ENCODE data around the gene RAB3B. TPM values are rescaled to one million over a fixed set of nuclear protein-coding genes. Genes with fewer than 3 reads are reported as not detected.

The RAB3B gene
- total RNA-seq, 1 donor from 2014 or later, result 0.04 TPM

DNA sequence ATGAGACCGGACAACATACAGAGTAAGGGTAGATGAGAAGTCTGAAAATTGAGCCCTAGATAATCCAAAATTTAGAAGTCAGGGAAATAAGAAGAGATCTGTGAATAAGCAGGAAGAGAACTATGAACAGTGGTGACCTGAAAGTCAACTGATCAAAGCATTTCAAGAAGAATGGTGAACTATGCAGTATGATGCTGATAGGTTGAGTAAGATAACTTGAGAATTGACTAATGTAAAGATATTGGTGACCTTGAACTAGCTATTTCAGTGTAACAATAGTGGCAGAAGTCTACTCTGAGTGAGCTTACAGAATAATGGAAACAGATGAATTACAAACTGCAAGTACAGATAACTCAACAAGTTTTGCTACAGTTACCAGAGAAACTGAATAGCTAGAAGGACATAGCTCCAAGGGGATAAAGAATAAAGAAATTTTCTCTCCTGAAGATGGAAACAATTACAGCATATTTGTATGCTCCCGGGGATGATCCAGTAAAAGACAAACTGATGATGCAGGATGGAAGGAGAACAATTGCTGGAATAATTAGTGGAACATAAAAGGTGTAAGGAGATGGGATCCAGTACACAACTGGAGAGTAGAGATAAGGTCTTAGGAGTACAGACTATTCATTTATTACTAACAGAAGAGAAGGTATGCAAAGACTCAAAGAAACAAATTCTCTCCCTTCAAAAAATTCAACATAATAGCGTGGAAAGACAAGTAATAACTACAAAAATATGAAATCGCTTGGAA lies 122.8 kb downstream of the RAB3B start:
- no peak for ATAC-seq

DNA sequence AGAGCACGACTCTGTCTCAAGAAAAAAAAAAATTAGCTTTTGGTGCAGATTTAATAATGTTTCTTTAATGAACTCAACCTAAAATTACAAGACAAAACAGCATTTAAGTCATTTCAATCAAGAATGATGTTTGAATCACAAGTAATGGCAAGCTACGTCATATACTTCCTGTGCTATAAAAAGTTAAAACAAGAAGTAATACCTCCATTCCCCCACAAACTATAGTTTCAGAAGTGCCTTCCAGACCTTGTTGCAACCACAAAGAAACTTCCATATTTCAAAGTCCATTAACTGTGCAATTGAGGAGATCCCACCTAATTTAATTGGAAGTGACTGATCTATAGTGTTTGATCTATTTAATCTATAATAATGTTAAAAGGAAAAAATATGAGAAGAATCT lies 127.1 kb downstream of the RAB3B start:
- no peak for ATAC-seq

GRCh38 chr1:51861669-51862068 lies 128.8 kb downstream of the RAB3B start:
- ATAC-seq, result no peak

DNA sequence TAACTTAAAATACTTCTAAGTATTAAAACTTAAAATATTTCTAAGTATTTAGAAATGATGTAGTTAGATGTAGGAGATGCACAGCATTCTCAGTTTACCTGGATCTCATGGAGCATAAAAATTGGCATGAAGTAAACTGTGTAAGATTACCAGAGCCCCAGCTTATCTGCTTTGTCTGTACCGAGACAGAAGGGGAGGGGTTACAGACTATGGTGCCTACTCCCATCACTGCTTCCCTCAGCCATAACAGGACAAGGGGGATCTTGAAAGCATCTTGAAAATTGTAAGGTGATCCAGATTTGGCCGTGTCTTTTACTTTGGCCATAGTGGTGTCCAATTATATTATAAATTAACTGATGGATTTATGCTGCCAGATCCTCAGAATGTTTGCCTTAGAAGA lies 130.8 kb downstream of the RAB3B start:
- no peak for ATAC-seq

- ATAC-seq, result no peak
These were observed 131.2 kb downstream of the RAB3B start for GRCh38 chr1:51859333-51859732.

- no peak for ATAC-seq
These were observed 131.6 kb downstream of the RAB3B start for GRCh38 chr1:51858892-51859291.

Other genes with a start within 250 kb of the RAB3B start
- gene NRDC, start 112.0 kb downstream of the RAB3B start, total RNA-seq, result 94.9 TPM
- gene KTI12, start 43.1 kb upstream of the RAB3B start, total RNA-seq, result 5.4 TPM
- 32.8 TPM for gene TXNDC12, start 64.5 kb upstream of the RAB3B start, total RNA-seq
- gene BTF3L4, start 65.6 kb upstream of the RAB3B start, total RNA-seq, result 37.5 TPM
- 12.1 TPM for gene ZFYVE9, start 151.4 kb upstream of the RAB3B start, total RNA-seq